ENCODE results near the gene RASEF.

RASEF gene

DNA sequence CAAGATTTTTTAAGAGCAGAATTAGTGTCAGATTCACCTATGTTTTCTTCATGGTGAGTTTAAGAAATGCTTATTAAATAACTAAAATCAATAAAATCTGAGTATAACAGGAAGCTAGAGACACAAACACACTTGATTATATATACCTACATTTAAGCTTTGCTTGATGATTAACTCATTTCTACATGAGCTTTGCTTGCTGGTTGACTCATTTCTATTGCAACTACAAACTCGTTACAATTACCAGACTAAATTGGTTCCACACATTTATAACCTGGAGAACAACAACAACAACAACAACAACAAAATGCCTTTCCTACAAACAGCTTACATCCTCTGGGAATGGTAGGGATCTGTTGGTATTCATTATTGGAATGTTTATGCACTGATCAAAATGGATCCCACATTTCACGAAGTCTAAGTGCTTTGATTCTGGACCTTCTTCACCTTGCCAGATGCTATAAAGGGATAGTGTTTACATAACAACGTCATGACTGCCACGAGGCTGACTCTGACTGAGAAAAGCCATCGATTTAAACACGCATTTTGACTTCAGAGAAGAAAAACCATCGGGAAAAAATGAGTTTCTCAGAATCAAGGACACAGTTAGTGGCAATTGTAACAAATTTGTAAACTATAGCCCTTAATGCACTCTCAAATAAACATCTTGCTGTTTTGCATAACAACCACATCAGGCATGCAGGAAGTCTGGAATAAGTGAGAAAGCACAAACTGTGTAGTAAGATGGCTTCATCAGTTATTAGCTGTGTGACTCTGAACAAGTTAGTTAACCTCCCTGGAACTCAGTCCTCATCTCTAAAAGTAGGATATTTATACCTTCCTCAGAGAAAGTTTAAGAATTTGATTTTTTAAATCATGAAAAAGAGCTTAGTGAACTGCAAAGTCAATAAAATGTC is 49.8 kb downstream of the RASEF start:
- DNase-seq (ENCODE audit: low read depth), result no peak

DNA sequence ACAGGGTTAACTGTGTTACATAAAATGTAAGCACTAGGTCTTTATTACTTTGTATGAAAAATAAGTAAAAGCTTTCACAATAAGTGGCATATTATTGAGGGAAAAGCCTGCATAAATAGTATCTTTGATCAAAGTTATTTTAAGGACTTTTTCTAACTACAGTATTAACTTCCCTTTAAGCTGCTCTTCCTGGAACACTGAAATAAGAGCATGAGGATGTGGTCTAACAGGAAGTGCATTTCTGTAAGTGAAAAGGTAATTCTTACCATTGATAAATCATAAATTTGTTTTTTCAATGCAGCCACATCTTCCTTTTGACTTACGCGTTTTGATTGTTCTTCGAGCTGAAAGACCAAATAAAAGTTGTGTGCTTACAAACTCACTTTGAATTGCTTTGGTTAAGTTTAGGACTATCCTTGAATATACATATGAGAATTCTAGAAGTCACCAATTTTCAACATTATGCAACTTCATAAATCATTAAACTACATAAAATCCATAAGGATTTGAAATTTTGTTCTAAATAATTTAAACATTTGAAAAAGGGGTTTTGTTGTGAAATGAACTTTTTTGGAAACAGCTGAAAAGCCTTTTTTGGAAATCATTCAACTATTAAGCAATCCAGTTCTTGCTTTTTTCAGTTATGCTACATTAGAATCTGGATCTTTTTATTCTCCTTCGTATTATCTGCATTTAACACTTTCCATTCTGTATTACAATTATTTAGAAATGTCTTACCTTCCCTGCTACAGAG is 50.6 kb downstream of the RASEF start:
- DNase-seq (ENCODE audit: low read depth), result no peak

DNA sequence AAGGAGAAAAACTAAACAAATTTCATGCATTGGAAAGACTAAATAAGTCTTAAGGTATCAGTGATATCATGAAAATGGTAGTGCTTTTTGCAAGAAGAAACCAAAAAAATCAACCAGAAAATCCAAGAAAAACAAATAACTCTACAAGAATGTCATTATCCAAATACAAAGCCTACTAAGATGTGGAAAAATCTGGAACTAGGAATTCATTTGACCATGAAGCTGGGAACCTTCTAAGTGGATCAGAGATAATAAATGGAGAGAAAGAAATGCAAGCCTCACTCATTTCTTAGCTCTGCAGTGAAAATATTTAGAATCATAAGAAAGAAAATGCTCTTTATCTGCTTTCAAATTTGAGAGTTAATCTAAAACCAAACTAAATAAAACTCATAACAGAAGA is 51.3 kb downstream of the RASEF start:
- DNase-seq (ENCODE audit: low read depth), result no peak

DNA sequence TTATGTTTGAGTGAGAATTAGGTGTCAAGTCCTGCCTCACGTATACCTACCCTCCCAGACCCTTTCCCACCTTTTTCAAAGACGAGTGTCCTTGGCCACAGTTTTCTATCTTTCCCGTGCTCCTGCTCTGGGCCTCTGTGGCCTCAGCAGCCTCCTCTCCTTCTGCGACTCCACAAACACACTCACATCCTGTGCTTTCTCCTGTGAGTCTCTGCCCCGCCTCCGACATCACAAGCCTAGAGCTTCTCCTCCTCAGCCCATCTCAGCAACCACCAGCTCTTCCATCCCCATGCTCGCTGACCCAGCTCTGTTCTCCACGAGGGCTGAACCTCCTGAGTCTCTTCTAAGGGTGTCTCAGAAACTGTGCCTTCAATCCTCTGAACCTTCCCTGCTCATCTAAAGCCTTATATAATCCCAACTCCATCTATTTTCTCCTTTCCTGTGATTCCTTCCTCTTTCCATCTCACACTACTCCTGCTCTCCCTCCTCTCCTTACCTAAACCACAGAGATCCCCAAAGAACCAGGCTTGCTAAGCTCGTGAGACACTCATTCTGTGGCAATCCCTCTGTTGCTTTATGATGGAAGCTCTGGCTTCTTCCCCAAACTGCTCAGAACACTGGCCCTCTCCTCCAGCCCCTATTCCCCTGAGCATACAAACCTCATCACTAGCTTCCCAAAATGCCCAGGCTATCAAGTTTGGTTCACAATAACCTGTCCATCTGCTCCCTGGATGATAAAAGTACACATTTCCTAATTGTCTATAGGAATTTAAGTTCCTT is 55.2 kb downstream of the RASEF start:
- no peak for DNase-seq (ENCODE audit: low read depth)

DNA sequence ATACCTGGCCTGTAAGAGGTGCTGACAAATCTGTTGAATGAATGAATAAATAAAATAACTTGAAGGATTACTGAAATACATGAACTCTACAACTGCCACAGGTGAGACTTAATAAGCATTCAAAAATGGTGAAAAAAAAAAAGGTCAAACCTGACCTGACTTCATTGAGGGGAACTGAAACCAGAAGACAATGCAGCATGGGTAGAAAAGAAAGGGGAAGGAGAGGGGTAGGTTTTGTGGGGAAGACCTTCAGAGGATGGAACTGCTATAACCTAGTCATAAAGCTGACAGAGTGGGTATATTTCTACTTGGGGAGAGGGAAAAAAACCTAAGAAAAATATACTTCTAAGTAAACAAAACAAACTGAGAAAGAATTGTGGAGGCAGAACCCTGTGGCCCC is 56.6 kb downstream of the RASEF start:
- DNase-seq (ENCODE audit: low read depth), result no peak

DNA sequence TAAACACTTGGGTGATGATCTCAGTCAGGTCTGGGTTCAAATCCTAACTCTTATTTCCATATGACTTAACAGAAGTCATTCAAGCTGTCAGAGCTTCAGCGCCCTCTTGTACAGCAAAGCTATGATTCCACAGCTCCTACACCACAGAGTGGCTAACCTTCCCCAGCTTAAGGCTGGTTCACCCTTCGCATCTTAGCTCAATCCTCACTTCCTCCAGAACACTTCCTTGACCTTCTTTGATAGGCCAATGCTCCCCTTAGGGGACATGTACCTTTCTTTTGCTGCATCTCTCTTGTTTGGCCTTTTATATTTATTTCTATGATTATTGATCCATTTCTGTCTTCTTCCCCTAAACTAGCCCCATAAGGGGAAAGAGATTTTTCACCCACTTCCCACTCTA is 57.0 kb downstream of the RASEF start:
- DNase-seq (ENCODE audit: low read depth), result no peak

DNA sequence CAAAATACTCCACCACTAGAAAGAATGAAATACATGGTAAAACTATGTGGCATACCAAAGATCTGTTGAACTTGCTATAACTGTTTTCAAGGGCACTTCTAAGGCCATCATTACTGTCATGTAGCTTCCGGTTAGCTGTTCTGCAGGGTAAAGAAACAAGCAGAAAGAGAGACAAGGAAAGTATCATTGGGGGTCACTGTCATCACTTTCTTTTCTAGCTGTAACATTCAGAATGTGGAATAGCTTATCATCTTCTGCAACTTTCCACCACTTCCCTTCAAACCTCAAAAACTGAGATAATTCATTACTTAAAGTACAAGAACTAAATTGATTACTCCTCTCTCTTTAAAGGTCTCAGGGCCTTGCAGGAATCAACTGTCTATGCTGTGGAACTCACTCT is 57.6 kb downstream of the RASEF start:
- DNase-seq (ENCODE audit: low read depth), result no peak

DNA sequence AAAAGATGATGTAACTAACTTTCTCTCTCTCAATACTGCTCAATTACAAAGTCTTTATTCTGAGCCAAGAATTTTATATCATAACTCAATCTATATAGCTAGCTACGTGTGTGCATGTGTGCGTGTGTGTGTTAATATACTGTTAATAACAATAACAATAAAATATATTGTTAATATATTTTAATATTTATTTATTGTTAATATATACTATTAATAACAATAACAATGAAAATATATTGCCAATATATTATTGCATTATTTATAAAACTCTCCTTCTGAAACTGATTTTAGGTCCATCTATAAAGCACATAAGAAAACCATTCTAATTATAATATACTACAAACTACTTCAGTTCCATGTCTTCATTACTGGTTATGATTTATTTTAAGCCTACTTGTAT is 60.6 kb downstream of the RASEF start:
- DNase-seq (ENCODE audit: low read depth), result no peak

DNA sequence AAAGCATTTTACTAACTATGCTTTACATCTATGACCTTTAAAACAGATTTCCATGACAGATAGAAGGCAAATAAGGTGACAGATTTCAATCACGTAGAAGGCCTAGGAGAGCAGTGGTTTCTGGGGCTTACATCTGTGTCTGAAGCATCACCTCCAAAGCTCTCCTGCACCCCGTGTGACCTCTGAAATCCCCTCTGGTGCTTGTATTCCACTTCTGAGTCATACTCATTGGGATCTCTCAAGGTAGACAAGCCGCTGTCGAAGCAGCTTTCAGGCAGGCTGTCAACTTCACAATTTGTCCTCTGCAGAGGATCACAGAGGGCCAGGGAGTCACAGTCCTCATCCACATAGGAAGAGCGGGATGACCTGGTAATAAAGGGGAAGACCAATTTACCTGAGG is 62.2 kb downstream of the RASEF start:
- no peak for DNase-seq (ENCODE audit: low read depth)

DNA sequence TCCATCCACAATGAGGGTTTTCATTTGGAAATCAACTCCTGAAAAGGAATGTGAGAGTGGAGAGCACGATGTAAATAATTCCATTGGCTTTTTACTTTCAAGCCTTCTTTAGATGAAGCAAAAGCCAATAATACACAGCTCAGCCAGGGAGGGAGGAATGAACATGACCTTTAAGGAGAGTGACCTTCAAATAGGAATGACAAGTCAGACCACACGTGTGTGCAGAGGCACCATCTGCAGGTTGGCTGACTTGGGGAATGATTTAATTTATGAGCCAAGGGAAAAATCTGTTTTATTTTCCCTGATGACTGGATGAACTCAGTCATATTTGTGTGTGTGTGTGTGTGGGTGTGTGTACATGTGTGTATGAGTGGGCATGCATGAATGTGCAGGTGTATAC is 64.5 kb downstream of the RASEF start:
- DNase-seq (ENCODE audit: low read depth), result no peak

DNA sequence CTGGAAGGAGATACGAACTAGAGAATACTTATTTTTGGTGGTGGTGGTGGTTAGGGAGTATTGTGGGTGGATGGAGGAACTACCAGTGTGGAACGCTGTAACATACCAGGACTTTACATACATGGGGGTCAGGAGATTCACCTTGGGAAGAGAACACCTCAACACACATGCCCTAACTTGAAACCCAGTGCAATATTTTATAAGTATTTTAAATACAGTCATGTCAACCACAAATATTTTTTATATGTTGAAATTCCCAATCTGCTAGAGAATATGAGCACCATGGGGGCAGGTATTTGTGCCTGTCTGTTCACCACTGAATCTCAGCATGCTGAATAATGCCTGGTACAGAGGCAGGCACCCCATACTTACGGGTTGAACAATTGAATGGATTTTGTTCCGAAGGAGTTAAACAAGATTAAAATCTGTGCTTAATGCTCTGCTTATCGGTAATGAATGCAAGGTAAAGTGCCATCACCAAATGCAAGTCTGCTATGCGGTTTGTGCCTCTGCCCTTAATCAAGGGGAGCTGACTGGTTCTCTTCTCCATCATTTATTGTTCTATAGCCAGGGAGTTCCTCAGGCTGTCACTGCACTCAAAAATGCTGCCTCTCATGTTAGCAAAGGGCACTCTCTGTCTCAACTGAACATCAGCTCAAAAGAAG is 65.3 kb downstream of the RASEF start:
- no peak for DNase-seq (ENCODE audit: low read depth)

DNA sequence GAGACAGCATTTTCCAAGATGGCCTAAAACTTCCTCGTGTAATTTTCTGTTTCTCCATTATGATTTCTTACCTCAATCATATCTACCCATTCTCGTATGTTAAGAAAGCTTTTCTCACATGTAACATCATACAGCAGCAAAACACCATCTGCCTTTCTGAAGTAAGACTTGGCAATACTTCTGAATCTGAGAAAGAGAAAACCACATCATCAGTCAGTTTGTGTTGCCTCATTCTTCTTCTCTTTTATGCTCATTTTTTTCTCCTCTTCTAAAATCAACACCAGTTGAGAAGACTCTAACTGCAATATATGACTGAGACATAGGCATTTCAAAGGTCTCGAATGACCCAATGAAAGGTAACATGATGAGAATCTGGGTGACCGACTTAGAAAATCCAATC is 66.0 kb downstream of the RASEF start:
- DNase-seq (ENCODE audit: low read depth), result no peak

DNA sequence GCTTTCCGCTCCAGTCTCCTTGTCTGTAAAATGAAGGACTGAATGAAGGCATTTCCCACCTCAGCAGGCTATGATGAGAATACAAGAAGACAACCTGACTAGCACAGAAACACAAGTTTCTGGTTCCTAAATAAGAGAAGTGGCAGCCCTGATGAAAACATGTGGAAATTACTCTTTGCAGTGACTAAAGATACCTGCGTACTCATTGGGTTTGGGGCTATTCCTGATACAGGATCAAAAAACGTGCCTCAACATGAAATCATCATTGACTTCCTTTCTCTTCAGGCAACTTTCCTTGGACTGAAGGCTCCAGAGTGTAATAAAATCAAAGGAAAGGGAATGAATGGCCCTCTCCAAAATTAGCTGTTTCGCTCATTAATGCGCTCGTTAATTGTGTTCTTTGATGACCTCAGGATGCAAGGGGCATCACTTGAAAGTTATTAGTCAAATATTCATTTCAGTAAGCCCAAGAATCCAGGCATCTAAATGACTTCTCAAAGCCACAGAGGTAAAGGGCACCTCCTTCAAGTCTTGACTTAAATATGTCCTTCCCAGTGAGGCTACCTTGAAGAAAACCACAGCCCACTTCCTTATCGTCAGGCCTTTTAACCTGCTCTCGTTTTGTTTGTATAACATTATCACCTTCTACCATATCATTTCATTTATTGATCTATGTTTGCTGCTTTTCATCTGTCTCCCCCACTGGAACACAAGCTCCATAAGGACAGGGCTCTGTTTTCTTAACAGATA is 68.9 kb downstream of the RASEF start:
- no peak for DNase-seq (ENCODE audit: low read depth)

DNA sequence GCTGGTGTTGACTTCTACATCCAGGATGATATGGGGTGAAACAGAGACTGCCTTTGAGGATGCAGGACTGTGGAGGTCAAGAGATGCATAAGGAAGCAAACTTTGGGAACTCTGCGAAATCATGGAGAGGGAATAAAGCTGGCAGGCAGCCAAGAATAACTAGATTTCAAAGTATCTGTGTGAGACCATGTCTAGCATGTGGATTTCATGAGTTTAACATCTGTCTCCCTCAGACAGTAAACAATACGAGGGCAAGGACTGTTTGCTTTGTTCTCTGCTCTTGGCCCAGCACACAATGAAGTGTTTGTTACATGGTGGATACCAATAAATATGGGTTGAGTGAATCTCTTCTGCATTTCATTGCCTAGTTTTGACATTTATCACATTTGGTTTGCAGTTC is 71.3 kb downstream of the RASEF start:
- no peak for DNase-seq (ENCODE audit: low read depth)

DNA sequence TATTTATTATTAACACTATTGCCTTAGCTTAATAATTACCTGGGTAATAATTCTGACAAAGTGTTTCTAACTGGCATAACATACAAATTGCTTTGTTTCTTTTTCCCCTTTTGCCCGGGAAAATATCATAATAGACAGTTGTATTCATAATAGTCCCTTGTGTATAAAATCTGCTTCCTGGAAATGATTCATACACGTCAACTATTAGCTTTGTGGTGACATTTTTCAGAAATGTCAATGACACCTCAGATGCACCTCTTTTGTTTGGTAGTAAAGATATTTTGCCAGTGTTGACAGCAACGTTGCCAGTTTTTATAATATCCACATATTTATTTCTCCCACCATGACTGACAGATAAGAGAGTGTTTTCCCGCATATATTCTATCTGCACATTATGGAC is 73.0 kb downstream of the RASEF start:
- no peak for DNase-seq (ENCODE audit: low read depth)

DNA sequence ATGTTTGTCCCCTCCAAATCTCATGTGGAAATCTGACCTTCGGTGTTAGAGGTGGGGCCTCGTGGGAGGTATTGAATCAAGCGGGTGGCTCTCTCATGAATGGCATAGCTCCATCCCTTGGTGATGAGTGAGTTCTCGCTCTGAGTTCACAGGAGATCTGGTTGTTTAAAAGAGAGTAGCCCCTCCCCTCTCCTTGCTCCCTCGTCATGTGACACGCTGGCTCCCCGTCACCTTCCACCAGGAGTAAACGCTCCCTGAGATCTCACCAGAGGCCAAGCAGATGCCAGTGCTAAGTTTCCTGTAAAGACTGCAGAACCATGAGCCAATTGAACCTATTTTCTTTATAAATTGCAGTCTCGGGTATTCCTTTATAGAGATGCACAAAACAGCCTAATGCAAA is 74.5 kb downstream of the RASEF start:
- no peak for DNase-seq (ENCODE audit: low read depth)

DNA sequence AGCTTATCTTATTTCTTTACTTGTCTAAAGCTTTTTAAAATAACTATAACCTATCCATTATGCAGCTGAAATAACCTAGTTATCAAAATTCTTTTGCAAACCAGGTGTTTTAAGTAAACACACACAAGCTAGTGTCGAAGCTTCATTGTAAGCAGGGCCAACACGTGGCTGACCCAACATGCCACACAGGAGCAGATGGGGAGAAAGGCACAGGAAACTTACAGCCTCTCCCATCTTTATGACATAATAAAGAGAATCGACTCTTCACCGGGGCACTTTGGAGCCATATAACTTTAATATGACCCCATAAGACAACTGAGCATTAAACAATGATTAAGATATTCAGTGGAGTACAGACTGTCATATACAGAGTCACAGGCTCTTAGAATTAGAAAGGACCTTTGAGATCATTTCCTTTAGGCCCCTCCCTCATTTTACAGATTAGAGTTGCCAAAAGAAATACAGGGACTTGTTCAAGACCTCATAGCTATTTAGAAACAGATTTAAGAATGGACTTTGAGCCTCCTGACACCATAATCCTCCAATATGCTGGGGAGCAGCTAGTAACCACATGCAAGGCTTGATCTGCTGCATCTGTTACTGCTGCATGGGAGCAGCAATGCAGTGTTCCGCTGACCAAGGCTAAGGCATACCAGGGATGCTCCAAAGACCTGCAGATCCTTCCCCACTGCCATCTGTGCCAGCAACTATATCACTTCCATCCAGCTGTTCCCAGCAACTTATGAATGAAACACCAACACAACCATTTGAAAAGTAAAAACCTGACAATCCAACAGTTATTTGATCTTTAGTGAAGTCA is 75.4 kb downstream of the RASEF start:
- DNase-seq (ENCODE audit: low read depth), result no peak

DNA sequence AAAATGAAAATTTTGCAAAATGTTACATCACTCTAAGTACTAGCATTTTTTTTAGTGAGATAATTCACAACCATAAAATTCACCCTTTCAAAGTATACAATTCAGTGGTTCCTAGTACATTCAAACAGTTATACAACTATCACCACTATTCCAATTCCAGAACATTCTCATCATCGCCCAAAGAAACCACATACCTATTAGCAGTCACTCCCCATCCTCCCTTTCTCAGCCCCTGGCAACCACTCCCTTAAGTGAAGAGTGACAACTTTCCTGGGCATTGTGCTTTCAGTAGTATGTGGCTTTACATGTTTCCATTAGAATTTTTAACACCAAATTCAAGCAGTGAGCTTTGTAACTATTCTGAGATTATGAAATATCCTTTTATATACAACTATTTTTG is 81.4 kb downstream of the RASEF start:
- no peak for DNase-seq (ENCODE audit: low read depth)

DNA sequence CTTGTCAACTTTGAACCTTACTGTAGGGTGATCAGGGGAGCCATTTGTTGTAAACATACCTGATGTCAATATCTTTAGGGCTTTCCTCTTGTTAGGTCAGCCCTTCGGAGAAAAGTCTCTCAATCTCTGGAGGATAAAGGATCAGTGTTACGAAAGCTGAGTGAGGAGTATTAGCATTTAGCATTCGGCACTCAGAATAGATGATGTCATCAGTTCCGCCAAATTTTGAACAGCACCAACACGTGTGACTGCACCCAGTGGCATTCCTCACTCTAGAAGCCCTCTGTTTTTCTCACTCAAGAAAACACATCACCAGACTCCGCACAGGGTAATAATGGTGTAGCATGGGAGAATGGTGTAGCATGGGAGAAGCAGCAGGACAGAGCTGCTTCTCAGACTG is 87.8 kb downstream of the RASEF start:
- DNase-seq (ENCODE audit: low read depth), result no peak

DNA sequence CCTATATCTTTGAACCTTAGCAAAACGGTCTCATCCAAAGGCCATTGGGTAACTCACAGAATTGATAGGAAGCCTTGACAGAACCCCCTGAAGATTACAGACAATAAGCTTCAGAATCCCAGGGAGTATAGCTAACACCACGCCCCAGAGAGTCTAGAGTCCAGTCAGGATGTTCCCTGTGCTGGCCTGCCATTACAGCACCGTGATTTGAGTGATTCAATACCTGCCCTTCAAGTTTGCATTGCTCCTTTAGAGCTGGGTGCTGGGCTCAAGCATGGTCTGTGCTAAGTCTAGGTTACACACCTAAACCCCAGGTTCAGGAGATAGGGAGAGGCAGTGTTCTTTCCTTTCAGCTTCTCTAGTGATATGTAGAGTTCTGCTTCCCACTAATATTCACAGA is 90.5 kb downstream of the RASEF start:
- DNase-seq (ENCODE audit: low read depth), result no peak

DNA sequence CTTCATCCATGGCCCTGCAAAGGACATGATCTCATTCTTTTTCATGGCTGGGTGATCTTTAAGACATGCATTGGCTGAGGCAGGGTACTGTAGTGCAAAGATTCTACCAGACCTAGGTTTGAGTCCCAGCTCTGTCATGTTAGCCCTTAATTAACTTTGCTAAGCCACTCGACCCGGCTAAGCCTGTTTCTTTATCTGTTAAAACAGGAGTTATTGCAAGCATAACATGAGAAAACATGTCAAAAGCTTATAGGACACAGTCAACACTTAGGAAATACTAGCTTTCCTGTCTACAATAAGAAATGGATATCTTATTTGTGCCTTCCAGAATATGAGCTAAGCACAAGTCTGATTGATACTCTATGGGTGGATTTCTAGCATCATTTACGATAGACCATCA is 92.6 kb downstream of the RASEF start:
- no peak for DNase-seq (ENCODE audit: low read depth)
